ENCODE measurements around the gene UTF1.

Gene UTF1

DNA sequence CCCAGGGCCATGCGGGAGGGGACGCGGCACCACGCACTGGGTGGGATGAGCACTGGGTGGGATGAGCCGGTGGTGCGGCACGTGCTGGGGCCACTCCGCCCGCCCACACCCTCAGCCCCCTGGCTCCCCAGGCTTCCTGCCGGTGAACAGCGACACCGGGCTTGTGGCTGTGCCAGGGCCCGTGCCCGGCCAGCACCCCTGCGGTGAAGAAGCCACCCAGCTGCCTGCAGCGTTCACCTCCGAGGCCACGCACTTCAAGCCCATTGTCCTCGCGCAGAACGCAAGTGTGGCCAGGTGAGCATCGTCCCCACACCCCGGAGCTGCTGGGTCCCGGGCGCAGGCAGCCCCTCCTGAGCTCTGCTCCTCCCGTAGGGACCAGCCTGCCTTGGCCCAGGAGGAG, 31.8 kb upstream of the UTF1 start:
- Histone ChIP-seq H3K79me2 (ENCODE audit: control insufficient read depth, low read length) (no peaks in the 10 kb centered on the region), H3K9me3 (ENCODE audit: control insufficient read depth, insufficient read depth, low read length) (peaks cover 6% of the 10 kb centered on the region; the same call in 1 of the 2 replicates), H3K4me2 (ENCODE audit: low read length) (no peak overlapping the region), H3F3A (ENCODE audit: control insufficient read depth, insufficient read depth) (no peaks in the 10 kb centered on the region), H3K27me3 (ENCODE audit: control insufficient read depth, low read length) (no peaks in the 10 kb centered on the region), H3K4me3 (ENCODE audit: low read length) (no peak overlapping the region), H3K9me2 (replicated peaks; ENCODE audit: control insufficient read depth, low read length) (no peaks in the 10 kb centered on the region), H4K20me1 (ENCODE audit: control insufficient read depth, insufficient read depth, low read depth, low read length) (no peaks in the 10 kb centered on the region), H3K27ac (ENCODE audit: low read depth, low read length) (no peak overlapping the region), H3K4me1 (ENCODE audit: control insufficient read depth, low read length) (no peaks in the 10 kb centered on the region), H3K36me3 (ENCODE audit: control insufficient read depth, low read length) (no peaks in the 10 kb centered on the region)
- TF ChIP-seq EZH2phosphoT487 (IDR thresholded peaks at IDR 0.05; ENCODE audit: borderline replicate concordance, low read length): no peak
- TF ChIP-seq, protein P1, sequence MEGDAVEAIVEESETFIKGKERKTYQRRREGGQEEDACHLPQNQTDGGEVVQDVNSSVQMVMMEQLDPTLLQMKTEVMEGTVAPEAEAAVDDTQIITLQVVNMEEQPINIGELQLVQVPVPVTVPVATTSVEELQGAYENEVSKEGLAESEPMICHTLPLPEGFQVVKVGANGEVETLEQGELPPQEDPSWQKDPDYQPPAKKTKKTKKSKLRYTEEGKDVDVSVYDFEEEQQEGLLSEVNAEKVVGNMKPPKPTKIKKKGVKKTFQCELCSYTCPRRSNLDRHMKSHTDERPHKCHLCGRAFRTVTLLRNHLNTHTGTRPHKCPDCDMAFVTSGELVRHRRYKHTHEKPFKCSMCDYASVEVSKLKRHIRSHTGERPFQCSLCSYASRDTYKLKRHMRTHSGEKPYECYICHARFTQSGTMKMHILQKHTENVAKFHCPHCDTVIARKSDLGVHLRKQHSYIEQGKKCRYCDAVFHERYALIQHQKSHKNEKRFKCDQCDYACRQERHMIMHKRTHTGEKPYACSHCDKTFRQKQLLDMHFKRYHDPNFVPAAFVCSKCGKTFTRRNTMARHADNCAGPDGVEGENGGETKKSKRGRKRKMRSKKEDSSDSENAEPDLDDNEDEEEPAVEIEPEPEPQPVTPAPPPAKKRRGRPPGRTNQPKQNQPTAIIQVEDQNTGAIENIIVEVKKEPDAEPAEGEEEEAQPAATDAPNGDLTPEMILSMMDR (IDR thresholded peaks at IDR 0.05; ENCODE audit: low read depth, low read length, poor library complexity, severe bottlenecking): no peak

DNA sequence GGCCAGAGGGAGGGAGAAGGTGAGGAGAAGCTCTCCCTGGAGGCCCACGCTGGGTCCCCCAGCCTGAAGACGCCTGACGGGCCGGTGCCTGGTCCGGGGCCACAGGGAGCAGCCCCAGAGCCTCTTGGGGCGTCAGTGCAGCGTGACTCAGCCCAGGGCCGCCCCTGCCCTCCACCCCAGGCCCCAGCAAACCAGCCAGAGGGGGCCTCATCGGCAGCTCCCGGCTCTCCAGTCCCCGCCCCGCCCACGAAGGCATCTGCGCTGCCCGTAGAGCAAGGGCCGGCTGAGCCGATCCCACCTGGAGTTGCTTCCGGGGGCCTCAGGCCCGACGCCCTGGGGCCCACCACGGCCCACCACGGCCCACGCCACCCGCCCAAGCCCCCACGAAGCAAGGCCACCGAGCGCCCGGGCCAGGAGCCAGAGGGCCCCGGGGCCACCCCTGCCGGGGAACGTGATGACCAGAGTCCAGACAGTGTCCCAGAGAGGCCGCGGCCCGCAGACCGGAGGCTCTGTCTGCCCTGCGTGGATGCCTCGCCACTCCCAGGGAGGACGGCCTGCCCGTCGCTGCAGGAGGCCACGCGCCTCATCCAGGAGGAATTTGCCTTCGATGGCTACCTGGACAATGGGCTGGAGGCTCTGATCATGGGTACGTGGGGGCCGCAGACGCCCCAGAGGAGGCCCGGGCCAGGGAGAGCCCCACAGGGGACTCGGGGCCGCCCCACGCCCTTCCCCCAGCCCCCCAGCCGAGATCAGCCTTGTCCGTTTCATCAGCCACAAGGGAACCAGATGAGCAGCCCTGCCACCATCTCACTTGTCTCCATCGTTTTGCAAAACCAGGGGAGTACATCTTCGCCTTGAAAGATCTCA, 31.2 kb upstream of the UTF1 start:
- Histone ChIP-seq H3K27ac (ENCODE audit: low read depth, low read length) (no peak overlapping the region), H3K36me3 (ENCODE audit: control insufficient read depth, low read length) (no peaks in the 10 kb centered on the region), H3K4me1 (ENCODE audit: control insufficient read depth, low read length) (no peaks in the 10 kb centered on the region)

DNA sequence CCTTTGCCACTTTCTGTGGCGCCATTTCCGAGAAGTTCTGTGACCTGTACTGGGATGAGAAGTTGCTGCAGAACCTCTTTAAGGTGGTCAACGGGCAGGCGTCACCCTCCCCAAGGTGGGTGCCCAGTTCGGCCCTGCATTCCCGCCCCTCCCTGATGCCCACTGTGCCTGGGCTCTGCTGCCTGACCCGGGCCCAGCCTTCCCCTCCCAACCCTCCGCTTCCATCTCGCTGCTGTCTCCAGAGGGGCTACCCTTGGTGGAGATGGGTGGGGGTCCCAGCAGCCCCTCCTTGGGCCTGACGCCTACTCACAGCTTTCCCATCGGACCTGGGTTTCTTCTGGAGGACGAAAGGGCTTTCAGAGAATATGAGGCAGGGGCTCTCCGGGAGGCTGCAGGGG, 30.5 kb upstream of the UTF1 start:
- H3K4me3 ChIP-seq (ENCODE audit: low read length): no peak overlapping the region
- H3K27ac ChIP-seq (ENCODE audit: low read depth, low read length): no peak overlapping the region
- H3K9me3 ChIP-seq (ENCODE audit: control insufficient read depth, insufficient read depth, low read length): peaks cover 9% of the 10 kb centered on the region; the same call in 1 of the 2 replicates
- no peak overlapping the region for H3K4me2 ChIP-seq (ENCODE audit: low read length)
- H3F3A ChIP-seq (ENCODE audit: control insufficient read depth, insufficient read depth): no peaks in the 10 kb centered on the region
- no peaks in the 10 kb centered on the region for H3K4me1 ChIP-seq (ENCODE audit: control insufficient read depth, low read length)
- TF ChIP-seq, protein P1 (IDR thresholded peaks at IDR 0.05; ENCODE audit: low read depth, low read length, poor library complexity, severe bottlenecking): no peak
- no peak for TF ChIP-seq EZH2phosphoT487 (IDR thresholded peaks at IDR 0.05; ENCODE audit: borderline replicate concordance, low read length)
- no peaks in the 10 kb centered on the region for H3K36me3 ChIP-seq (ENCODE audit: control insufficient read depth, low read length)
- H3K79me2 ChIP-seq (ENCODE audit: control insufficient read depth, low read length): no peaks in the 10 kb centered on the region
- no peaks in the 10 kb centered on the region for H3K27me3 ChIP-seq (ENCODE audit: control insufficient read depth, low read length)
- no peaks in the 10 kb centered on the region for H4K20me1 ChIP-seq (ENCODE audit: control insufficient read depth, insufficient read depth, low read depth, low read length)
- no peaks in the 10 kb centered on the region for H3K9me2 ChIP-seq (replicated peaks; ENCODE audit: control insufficient read depth, low read length)

More for the DNA sequence above, 31.2 kb upstream of the UTF1 start:
- Histone ChIP-seq H3K79me2 (ENCODE audit: control insufficient read depth, low read length) (no peaks in the 10 kb centered on the region), H3K4me3 (ENCODE audit: low read length) (no peak overlapping the region), H3K4me2 (ENCODE audit: low read length) (no peak overlapping the region), H4K20me1 (ENCODE audit: control insufficient read depth, insufficient read depth, low read depth, low read length) (no peaks in the 10 kb centered on the region), H3K9me2 (replicated peaks; ENCODE audit: control insufficient read depth, low read length) (no peaks in the 10 kb centered on the region), H3K27me3 (ENCODE audit: control insufficient read depth, low read length) (no peaks in the 10 kb centered on the region), H3F3A (ENCODE audit: control insufficient read depth, insufficient read depth) (no peaks in the 10 kb centered on the region), H3K9me3 (ENCODE audit: control insufficient read depth, insufficient read depth, low read length) (peaks cover 9% of the 10 kb centered on the region; the same call in 1 of the 2 replicates)
- TF ChIP-seq EZH2phosphoT487 (IDR thresholded peaks at IDR 0.05; ENCODE audit: borderline replicate concordance, low read length): no peak
- TF ChIP-seq, protein P1 (IDR thresholded peaks at IDR 0.05; ENCODE audit: low read depth, low read length, poor library complexity, severe bottlenecking): no peak

Data from DOHH2 (cell line).